Adrenal gland (tissue), 5 donors: ENCODE data around the gene ZRANB1.

Experiments used
- POLR2A ChIP-seq, 2 donors: fragments of 450-650 bp; IDR thresholded peaks; one replicate each; pipeline ENCODE4 v1.6.1; 2017; ENCODE audit warnings: antibody characterized with exemption in 2 of 2, mild to moderate bottlenecking in 2 of 2, moderate library complexity in 1 of 2
- TF ChIP-seq, protein P1 (sequence below), 6 experiments: fragments of 450-650 bp in 4 of 6; fragments of 200-600 bp in 2 of 6; sonication (generic) in 1 of 6; IDR thresholded peaks; 1 replicate in 5 of 6; 2 replicates in 1 of 6; pipeline versions ENCODE4 v1.5.1 to v1.8.0; 2016 to 2021; ENCODE audit warnings: antibody characterized with exemption in 6 of 6, mild to moderate bottlenecking in 2 of 6, moderate library complexity in 1 of 6
- donor health status: DM: no; HTN: no; CAD: no.

GRCh38 chr10:125016123-125016522 is 74.2 kb downstream of the ZRANB1 start:
- TF ChIP-seq, protein P1, sequence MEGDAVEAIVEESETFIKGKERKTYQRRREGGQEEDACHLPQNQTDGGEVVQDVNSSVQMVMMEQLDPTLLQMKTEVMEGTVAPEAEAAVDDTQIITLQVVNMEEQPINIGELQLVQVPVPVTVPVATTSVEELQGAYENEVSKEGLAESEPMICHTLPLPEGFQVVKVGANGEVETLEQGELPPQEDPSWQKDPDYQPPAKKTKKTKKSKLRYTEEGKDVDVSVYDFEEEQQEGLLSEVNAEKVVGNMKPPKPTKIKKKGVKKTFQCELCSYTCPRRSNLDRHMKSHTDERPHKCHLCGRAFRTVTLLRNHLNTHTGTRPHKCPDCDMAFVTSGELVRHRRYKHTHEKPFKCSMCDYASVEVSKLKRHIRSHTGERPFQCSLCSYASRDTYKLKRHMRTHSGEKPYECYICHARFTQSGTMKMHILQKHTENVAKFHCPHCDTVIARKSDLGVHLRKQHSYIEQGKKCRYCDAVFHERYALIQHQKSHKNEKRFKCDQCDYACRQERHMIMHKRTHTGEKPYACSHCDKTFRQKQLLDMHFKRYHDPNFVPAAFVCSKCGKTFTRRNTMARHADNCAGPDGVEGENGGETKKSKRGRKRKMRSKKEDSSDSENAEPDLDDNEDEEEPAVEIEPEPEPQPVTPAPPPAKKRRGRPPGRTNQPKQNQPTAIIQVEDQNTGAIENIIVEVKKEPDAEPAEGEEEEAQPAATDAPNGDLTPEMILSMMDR (IDR thresholded peaks at IDR 0.05), result no peak
- TF ChIP-seq POLR2A (IDR thresholded peaks at IDR 0.05), result no peak
